Right forelimb (tissue), 1 donor: Measurements from ENCODE around the gene SLC25A5.
"Not testable (repeated sequence)": the region's sequence is repeated elsewhere in the genome, so short reads cannot be mapped to it uniquely, and the experiment has no call there.

ENCODE experiments used
- DNase-seq: peaks from one replicate; pipeline ENCODE4 v3.0.0-alpha.2; 2018

The SLC25A5 gene

DNA sequence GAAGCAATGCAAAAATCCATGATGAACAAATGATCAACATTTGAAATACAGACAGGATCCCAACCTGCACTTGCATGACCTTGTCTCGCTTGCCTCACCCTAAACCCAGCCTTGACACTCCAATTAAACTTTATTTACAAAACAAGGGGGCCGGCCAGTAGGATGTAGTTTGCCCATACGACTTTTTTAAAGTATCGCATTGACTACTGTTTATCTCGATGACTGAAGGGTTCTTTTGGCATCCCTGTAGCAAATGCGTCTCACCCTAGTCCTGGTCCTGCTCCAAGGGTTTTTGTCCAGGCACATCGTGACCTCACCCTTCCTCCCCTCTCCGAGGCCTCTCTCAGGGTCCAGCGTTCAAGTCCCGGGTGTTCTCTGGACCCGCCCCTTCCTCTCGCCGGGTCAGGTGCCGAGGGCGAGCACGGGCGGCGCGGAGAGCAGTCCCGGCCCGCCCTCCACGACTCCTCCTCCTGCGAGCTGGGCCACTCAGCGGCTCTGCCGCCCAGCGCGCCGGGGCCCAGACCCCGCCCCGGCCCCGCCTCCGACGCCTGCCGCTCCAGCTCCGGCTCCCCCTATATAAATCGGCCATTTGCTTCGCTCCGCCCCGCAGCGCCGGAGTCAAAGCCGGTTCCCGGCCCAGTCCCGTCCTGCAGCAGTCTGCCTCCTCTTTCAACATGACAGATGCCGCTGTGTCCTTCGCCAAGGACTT is at the start of gene SLC25A5:
Gene SLC25A5 (plus strand): TSS at position 603 of the 709 bp plus-strand sequence. CDS start 72 bp downstream, at position 675.
- DNase-seq, result peak; percentile 85

DNA sequence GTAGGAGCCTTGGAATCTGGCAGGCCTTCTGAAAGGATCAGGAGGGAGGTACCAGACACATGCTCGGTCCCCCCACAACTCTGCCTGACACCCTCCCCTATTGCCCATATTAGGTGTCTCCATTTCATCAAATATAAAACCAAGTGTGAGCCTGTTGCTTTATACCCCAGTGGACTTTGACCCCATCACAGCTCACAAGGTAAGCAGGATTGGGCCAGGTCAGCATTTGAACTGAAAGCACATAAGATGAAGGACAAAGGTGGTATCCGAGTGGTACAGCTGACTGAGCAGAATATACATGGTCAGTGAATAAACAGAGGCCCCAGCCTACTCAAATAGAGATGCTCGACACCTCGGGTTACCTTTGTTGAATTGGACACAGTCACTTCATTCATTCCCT is 49.1 kb upstream of the SLC25A5 start:
- no peak for DNase-seq

DNA sequence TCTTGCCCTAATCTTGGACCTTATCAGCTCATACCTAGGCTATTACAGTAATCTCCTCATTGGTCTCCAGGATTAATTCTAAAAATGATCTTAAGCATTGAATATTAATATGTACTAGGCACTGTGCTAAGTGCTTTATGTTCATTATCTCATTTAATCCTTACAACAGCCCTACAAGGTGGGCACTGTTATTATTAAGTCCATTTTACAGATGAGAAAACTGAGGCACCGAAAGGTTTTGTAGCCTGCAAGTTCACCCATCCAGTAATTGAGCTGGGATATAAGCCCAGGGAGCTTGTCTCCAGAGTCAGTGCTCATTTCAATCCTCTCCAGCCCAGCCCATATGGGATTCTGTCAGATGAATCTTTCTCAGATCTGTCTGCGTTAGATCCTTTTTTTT is 48.3 kb upstream of the SLC25A5 start:
- no peak for DNase-seq

DNA sequence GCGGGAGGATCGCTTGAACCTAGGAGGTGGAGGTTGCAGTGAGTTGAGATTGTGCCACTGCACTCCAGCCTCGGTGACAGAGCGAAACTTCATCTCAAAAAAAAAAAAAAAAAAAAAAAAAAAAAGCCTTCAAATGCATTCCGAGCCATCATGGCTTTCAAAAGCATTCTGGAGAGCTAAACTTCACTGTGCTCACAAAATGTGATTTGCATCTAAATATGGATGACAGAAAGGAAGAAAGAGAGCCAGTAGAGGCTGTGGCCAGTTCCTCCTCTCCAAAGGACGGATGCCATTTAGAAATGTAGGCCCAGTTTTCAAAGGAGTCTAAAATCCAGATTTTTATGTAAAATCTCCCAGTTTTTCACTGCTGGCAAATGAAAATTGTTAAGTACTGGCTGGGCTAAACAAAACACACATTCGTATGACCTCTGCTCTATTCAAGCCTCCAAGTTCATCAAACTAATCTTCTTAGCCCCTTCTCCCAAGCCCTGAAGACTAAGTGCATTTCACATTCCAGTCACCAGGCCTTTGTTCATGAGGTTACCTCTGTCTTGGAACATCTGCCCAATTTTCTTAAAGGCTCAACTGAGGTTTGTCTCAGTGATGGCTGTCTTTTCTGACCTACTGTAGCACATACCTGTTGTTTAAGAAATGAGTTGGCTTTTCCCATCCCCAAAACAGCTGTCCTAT is 47.1 kb upstream of the SLC25A5 start:
- DNase-seq, result no peak

DNA sequence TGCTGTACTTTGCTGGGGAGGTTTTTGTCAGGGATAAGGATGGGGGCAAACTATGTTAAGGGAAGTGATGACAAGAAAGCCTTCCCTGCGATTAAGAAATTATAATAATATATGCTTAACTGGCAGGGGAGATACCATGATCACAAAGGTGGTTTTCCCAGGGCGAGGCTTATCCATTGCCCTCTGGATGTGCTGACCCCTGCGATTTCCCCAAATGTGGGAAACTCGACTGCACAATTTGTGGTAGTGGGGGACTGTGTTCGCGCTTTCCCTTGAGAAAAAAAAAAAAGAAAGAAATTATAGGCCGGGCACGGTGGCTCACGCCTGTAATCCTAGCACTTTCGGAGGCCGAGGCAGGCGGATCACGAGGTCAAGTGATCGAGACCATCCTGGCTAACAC is 44.6 kb upstream of the SLC25A5 start:
- no peak for DNase-seq

DNA sequence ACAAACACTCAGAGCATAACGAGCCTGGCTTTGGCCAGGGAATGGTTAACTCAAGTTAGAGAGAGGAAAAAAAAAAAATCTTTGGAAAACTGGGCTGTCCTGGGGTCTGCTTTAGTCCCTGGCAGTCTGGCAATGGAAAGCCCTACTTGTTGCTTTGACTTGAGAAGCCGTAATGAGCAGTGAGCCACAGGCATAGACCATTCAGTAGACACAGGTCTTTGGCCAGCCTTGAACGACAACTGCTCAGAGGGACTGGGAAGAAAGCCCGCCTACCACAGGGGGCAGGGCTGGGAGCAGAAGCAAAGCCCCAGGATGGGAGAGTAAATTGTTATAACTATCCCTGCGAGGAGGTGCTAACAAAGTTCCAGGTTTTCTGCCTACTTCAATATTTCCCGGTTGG is 43.2 kb upstream of the SLC25A5 start:
- DNase-seq, result no peak

DNA sequence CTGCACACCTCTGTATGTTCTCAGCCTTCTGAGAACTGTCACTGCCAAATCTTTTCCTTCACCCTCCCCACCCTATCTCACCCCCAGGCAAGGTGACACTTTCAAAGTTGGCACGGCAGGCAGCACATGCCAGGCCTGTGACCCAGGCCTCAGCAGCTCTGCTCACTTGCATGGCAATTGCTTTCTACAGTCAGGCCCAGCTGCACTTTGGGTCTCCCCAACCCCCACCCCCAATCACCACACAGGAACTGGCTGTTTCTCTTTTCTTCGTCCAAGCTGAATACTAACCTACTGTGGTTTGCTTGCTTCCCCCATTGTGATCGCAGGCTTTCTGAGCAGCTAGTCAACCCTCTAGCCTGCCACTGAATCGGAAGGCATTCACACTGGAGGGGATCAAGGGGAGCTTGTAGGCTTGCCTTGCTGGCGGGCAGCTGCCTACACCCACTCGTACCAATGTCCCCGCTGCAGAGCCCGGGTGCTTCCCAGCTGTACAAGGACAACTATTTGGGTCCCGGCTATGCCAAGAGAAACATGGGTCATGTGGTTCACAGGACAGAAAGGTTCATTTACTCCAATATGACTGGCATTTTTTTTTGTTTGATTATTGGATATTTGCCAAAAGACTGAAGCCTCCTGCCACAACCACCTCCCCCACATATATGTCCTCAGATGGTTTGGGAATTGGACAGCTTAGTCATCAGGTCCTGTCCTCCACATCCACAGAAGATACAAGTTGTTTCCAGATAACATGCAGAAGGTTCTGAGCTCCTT is 41.0 kb upstream of the SLC25A5 start:
- no peak for DNase-seq

DNA sequence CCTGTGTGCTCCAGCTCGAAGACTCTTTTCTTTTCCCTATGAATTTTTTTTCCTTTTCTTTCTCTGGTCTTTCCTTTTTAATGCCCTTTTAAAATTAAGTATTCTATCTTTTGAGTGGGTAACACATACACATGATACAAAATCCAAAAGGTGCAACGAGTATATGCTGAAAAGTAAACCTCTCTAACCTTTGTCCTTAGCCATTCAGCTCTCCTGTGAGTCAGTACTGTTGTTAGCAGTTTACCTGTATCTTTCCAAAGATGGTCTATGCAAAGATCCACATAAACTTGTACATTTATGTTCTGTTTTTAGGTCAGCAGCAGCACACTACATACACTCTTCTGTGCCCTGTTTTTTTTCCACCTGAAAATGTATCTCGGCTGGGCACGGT is 40.5 kb upstream of the SLC25A5 start:
- DNase-seq, result no peak

DNA sequence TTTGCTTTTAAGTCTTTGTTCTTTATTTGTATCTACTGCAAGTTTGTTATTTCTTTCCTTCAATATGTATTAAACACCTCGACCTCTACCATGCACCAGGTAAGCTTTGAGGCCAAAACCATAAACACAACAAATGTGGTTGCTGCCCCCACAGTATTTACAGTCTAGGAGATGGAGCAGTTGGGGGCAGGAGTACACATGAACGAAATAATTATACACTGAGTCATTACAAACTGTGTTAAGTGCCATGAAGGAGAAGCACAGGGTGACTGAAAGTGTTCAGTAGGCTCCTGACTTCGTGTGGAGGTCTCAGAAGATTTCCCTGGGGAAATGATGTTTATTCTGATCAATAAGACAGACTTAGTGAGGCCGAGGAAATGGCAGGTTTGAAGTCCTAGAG is 38.8 kb upstream of the SLC25A5 start:
- DNase-seq, result no peak

DNA sequence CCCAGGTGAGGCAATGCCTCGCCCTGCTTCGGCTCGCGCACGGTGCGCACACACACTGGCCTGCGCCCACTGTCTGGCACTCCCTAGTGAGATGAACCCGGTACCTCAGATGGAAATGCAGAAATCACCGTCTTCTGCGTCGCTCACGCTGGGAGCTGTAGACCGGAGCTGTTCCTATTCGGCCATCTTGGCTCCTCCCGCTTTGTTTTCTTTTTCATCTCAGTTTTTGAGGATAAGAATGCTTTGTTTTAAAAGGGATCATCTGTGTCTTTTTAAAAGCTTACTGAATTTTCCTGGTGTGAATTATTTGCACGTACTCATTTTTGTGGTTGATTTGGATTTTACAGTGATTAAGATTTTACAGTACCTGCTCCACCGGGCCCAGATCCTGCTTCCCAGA is 26.9 kb upstream of the SLC25A5 start:
- DNase-seq, result not testable (repeated sequence)

DNA sequence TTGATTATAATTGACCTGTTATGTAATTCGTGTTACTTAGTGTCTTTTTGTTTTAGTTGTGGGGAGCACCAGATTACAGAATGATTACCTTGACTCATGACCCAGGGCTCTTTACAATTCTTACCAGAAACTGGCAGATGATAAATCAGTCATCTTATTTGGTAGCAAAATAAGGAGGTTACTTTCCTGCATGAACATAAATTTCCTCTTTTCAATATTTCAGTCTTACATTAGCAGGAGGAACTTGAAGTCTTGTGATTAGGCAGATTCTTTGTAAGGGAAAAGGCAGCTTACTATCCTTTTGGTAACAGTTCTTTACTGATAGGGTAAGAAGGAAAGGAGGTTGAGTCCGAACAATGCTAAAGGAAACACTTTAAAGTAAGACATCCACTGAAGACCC is 26.0 kb upstream of the SLC25A5 start:
- no peak for DNase-seq

DNA sequence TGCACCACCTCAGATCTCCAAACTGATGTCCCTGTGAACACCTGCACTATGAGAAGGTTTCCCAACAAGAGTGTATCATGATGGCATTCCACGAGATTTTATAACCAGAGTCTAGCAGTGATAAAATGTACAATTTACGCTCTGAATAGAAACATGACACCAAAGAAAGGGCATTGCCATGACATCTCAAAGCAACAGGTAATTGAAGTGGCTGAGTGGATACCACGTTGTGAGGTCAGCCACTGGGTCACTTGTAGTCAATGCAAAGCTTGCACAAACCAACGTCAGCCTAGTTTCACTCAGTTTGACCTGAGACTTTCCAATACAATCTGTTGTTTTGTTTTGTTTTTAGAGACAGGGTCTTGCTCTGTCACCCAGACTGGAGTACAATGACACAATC is 15.0 kb upstream of the SLC25A5 start:
- no peak for DNase-seq

DNA sequence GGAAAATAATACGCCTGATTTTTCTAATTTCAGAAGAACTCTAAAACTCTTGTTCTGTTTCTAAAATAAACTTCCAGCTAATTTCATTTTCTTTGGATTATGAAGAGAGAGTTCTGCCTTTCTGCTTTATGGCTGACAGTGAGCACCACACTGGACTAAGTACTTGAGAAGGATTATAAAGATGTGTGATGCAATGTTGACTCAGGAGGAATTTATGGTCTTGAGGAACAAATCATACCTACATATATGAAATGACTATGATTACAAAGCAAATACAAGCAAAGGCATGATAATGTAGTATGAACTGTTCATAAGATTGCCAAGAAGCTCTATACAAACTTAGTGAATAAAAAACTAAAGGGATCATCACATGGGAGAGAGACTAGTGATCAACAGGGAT is 13.0 kb upstream of the SLC25A5 start:
- no peak for DNase-seq

DNA sequence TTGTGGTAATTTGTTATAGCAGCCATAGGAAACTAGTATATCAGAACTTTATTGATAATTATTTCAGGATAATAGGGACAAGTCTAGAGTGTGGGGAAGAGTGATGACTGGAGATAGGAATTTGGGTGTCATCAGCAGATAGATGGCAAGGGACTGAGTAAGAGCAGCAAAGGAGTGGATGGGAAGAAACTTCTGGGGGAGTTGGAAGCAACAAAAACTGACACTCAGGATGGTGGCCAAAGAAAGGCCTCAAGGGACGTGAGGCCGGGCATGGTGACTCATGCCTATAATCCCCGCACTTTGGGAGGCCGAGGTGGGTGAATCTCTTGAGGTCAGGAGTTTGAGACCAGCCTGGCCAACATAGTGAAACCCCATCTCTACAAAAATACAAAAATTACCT is 9.1 kb upstream of the SLC25A5 start:
- DNase-seq, result no peak

DNA sequence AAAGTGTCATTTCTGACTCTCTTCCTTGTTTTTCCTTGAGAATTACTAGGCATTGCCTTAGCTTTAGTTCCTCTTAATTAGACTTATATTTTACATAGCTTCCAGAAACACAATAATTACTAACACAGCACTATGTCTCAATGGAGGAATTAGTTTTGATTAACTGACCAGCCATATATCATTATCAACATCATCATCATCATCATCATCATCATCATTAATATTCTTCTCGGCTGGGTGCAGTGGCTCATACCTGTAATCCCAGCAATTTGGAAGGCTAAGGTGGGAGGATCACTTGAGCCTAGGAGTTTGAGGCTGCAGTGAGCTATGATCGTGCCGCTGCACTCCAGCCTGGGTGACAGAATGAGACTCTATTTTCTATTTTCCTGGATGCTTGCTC is 2.7 kb upstream of the SLC25A5 start:
- DNase-seq, result no peak

DNA sequence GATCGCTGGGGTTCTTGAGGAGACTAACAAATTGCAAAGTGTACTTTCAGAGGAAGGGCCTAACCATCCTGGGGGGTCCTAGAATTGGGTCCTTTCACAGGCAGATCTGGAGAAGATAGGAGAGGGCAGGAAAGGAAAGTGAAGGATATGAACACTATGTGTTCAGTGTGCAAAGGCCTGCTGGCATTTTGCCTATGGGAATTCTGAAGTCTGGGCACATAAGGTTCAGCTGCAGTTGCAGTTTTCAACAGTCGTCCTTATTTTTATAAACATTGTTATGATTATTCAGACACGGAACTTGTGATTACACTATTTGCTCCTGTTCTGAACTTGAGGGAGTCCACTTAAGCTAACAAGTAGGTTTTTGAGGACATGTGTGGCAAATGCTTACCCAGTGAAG is 1.3 kb upstream of the SLC25A5 start:
- DNase-seq, result no peak

DNA sequence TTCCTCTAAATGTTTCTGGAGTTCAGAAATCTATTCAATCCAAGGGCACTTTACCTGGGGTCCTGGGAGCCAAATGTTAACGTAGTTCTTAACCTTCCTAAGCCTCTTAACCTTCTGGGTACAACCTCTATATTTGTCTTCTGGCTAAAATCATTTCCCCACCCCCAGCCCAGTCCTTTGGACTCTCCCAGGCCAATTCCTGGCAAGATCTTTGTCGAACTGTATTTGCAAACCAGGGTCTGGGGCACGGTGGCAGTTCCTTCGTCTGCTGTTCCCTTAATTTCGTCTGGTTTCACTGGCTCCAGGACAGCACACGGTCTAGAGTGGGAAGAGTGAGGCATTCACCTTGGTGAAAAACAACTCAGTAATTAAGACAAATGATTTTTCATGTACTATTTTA is 811 bp upstream of the SLC25A5 start:
- DNase-seq, result no peak

DNA sequence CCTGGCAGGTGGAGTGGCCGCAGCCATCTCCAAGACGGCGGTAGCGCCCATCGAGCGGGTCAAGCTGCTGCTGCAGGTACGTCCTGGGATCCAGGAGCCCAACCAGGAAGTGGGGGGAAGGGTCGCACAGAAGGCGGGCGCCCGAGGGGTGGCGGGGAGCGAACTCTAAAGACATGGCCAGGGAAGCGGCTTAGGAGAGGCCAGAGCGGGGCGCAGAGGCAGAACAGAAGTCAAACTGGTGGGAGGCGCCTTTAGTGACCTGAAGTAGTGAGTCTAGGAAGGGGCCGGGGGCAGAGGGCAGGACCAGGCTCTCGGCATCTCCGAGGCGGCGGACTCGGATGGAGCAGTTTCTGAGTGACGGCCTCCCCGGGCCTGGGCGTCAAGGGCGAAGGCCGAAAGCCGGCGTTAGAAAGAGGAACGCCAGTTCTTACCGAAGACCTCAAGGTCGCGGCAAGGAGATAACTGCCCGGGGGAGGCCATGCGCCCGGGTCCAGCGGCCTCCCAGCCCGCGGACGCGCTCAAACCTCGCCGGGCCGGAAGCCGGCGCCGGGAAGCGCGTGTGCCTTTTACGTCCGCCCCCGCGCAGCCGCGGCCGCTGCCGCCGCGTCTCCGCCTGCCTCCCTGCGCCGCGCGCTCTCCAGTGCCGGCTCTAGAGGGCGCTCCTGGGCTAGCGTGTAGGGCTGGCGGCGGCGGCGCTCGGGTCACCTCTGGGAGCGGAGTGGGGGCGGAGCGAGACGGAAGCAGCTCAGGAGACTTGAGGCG is 488 bp downstream of the SLC25A5 start:
- DNase-seq, result peak; percentile 82

DNA sequence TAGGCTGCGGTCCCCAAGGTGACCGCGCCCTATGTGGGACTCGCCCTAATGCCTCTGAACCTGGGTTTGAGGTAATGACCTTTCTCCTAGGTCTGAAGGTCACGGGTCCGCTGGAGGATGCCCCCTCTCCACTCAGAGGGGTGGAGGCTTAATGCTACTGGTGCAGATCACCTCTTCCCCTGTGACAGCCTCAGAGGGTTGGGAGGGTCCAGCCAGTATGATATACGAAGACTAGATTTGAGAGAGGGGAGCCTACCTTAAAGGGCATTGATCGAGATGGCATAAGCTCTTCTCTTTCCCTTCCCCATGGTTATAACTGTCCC is 1.0 kb downstream of the SLC25A5 start:
- no peak for DNase-seq

DNA sequence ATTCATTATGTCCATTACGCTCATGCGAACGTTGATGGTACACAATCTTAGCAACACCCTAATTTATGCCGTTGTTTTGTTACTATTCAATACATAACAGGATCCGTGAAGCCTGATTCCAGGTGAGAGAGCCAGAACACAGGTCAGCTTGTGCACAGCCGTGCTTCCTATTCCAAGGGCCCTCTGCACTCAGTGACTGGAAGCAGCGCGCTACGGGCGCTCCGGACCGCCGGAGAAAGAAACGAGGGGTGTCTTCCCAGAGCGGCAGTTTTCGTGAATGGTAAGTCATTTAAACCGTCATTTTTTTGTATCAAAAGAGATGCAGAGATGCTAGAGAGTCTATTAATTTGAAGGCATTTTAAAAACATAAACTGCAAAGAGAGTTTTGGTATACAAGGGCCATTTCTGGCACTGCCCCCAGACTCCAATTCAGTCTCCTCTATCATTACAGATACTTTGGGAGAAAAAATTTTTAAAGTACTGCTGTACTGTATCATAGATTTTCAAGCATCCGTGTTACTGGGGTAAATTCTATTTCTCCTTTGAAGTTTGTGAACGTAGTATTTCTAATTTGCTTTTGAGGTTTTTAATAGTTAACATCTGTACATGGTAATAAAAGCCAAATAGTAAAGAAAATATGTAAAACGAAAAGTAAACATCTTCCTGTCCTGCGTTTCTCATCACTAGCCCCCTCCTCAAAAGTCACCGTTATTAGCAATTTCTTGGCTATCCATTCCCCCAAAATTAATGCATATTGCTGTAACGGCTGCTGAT is 6.6 kb downstream of the SLC25A5 start:
- DNase-seq, result no peak

DNA sequence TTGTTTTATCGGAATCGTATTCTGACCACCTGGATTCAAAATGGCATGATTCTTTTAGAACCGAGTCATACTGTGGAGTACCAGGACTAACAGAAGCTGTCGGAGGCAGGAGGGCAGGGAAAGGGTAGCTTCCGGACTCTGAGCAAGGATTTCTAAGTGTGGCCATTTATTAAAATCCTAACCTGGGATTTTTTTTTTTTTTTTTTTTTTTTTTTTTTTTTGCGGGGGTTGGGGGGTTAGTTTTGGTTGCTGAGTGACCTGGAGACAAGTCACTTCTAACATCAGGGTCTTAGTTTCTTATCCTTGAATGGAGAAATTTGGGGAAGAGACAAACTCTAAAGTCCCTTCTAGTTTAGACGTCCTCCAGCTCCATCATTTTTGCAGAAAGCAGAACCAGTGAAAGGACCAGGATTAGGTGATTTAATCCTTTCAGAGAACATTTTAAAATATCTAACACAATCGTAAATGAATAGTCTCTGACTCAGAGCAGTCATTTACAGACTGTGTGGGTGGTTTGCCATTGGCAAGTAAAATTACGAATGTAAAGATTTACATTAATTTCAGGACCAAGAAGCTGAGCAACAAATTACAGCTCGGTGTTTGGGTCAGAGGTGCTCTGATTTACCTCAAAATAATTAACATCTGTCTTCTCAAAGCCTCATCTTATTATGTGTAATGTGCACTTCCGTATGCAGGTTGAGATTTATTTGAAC is 7.3 kb downstream of the SLC25A5 start:
- DNase-seq, result no peak

DNA sequence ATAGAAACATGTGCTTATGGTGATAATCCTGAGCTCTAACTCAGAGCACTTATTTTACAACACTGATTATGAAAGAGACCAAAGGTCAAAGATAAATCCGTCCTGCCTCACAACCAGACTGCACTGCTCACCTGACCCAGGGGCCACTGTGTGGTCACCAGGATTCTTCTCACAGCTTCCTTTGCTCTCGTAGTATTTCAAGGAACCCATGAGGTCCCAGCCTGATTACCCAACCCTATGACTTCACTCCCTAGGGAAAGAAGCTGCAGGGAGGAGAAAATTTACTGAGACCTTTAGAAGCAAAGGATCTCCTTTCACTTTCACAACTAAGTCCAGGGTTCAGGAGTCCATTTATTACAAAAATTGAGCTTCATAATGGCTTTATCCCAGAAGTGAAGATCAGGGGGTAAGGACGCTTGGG is 9.6 kb downstream of the SLC25A5 start:
- DNase-seq, result no peak
